IMR-90 (cell line): ENCODE results near the gene LMLN. TPM values are rescaled to one million over a fixed set of nuclear protein-coding genes. Genes with fewer than 3 reads are reported as not detected.

Source experiments
- ATAC-seq: fragments of 200-7000 bp; cut with Tn5 transposase; 2 replicates; pipeline ENCODE4 v1.9.1; 2020; ENCODE audit warnings: low read depth, mild to moderate bottlenecking, moderate library complexity
- BruUV-seq: library from RNA; stranded (reverse); fragments of 400-500 nt; replicated peaks from 2 replicates; lab custom pipeline; 2021; lab: Mats Ljungman, UMichigan
- CTCF ChIA-PET: fragments of 300-600 bp; formaldehyde crosslinking; extraction: SDS; loops from one replicate; lab custom pipeline; 2021; ENCODE audit warnings: antibody characterized with exemption; lab: Yijun Ruan, JAX
- POLR2A ChIA-PET: fragments of 300-600 bp; sonication (Branson Sonifier 250); formaldehyde crosslinking; loops from one replicate; lab custom pipeline; 2022; ENCODE audit warnings: antibody characterized with exemption; ENCODE audit not compliant: unreplicated experiment; lab: Charles Lee
- DNase-seq: peaks from one replicate; pipeline ENCODE4 v3.0.0; 2013
- H2AFZ ChIP-seq: replicated peaks from 2 replicates; pipeline ENCODE3; 2013; ENCODE audit warnings: low read length, mild to moderate bottlenecking; ENCODE audit not compliant: poor library complexity
- H2AK5ac ChIP-seq: 2 replicates; pipeline ENCODE4 v1.6.1; 2013; ENCODE audit warnings: low read depth, low read length, inconsistent platforms
- H2AK9ac ChIP-seq: replicated peaks from 2 replicates; pipeline ENCODE3; 2013; ENCODE audit warnings: mild to moderate bottlenecking, low read depth, low read length, moderate library complexity; ENCODE audit not compliant: poor library complexity
- H2BK120ac ChIP-seq: 2 replicates; pipeline ENCODE4 v1.6.1; 2013; ENCODE audit warnings: low read depth, low read length, inconsistent platforms
- H2BK15ac ChIP-seq: 3 replicates; pipeline ENCODE4 v1.6.1; 2013; ENCODE audit warnings: low read depth, low read length, inconsistent platforms
- H2BK20ac ChIP-seq: 2 replicates; pipeline ENCODE4 v1.6.1; 2013; ENCODE audit warnings: low read depth, mild to moderate bottlenecking, inconsistent platforms, low read length, moderate library complexity
- H2BK5ac ChIP-seq: 2 replicates; pipeline ENCODE4 v1.6.1; 2013; ENCODE audit warnings: mild to moderate bottlenecking, low read depth, low read length, inconsistent platforms; ENCODE audit not compliant: poor library complexity, severe bottlenecking
- H3K14ac ChIP-seq: replicated peaks from 2 replicates; pipeline ENCODE4 v1.6.1; 2013; ENCODE audit warnings: low read depth, low read length, inconsistent platforms
- H3K18ac ChIP-seq: 2 replicates; pipeline ENCODE4 v1.6.1; 2013; ENCODE audit warnings: low read depth, low read length, control low read depth
- H3K23ac ChIP-seq: 2 replicates; pipeline ENCODE4 v1.6.1; 2013; ENCODE audit warnings: low read depth, low read length, inconsistent platforms
- H3K27ac ChIP-seq: 2 replicates; pipeline ENCODE4 v1.5.1; 2013; ENCODE audit warnings: mild to moderate bottlenecking, control low read depth, low read length; ENCODE audit not compliant: insufficient read depth
- H3K27me3 ChIP-seq: 2 replicates; pipeline ENCODE4 v1.6.1; 2013; ENCODE audit warnings: low read length; ENCODE audit not compliant: control insufficient read depth, insufficient read depth
- H3K36me3 ChIP-seq: 2 replicates; pipeline ENCODE4 v1.6.1; 2013; ENCODE audit warnings: low read length, mixed read lengths; ENCODE audit not compliant: control insufficient read depth, insufficient read depth
- H3K4ac ChIP-seq: 2 replicates; pipeline ENCODE4 v1.6.1; 2013; ENCODE audit warnings: low read depth, low read length, inconsistent platforms
- H3K4me1 ChIP-seq: 2 replicates; pipeline ENCODE4 v1.6.1; 2013; ENCODE audit warnings: low read length, mixed read lengths; ENCODE audit not compliant: control insufficient read depth, insufficient read depth
- H3K4me2 ChIP-seq: 2 replicates; pipeline ENCODE4 v1.6.1; 2013; ENCODE audit warnings: low read depth, mild to moderate bottlenecking, control low read depth, low read length, moderate library complexity
- H3K4me3 ChIP-seq: 2 replicates; pipeline ENCODE4 v1.5.1; 2013; ENCODE audit warnings: low read depth, mild to moderate bottlenecking, control low read depth, low read length, moderate library complexity; ENCODE audit not compliant: insufficient read depth
- H3K56ac ChIP-seq: 2 replicates; pipeline ENCODE4 v1.6.1; 2013; ENCODE audit warnings: low read length, inconsistent platforms; ENCODE audit not compliant: insufficient read depth; ENCODE audit errors: extremely low read depth
- H3K79me1 ChIP-seq, 2 experiments: 2 replicates each; pipeline ENCODE4 v1.6.1; 2013; ENCODE audit warnings: low read length in 2 of 2, inconsistent platforms in 1 of 2, low read depth in 1 of 2
- H3K9ac ChIP-seq: 2 replicates; pipeline ENCODE4 v1.6.1; 2013; ENCODE audit warnings: low read depth, low read length, control low read depth
- H3K9me1 ChIP-seq: 2 replicates; pipeline ENCODE4 v1.6.1; 2013; ENCODE audit warnings: low read length, inconsistent platforms; ENCODE audit not compliant: insufficient read depth
- H3K9me3 ChIP-seq: 2 replicates; pipeline ENCODE4 v1.6.1; 2013; ENCODE audit warnings: low read length; ENCODE audit not compliant: control insufficient read depth, insufficient read depth
- H4K20me1 ChIP-seq: 2 replicates; pipeline ENCODE4 v1.6.1; 2013; ENCODE audit warnings: low read length, inconsistent platforms; ENCODE audit not compliant: insufficient read depth
- H4K5ac ChIP-seq: 2 replicates; pipeline ENCODE4 v1.6.1; 2013; ENCODE audit warnings: mild to moderate bottlenecking, low read depth, low read length, control low read depth
- H4K8ac ChIP-seq, 2 experiments: 2 replicates each; pipeline ENCODE4 v1.6.1; 2013; ENCODE audit warnings: low read depth in 2 of 2, low read length in 2 of 2, control low read depth in 1 of 2, inconsistent platforms in 1 of 2
- H4K91ac ChIP-seq: 2 replicates; pipeline ENCODE4 v1.6.1; 2013; ENCODE audit warnings: low read depth, low read length, inconsistent platforms; ENCODE audit not compliant: insufficient read depth
- BHLHE40 ChIP-seq: fragments of 150-350 bp; IDR thresholded peaks from 2 replicates; pipeline ENCODE4 v1.6.1; 2016; ENCODE audit warnings: mild to moderate bottlenecking, low read depth, low read length
- CEBPB ChIP-seq: IDR thresholded peaks from 2 replicates; pipeline ENCODE4 v1.6.1; 2012; ENCODE audit warnings: low read depth, low read length, improper control_type of control experiment
- CHD1 ChIP-seq: IDR thresholded peaks from 2 replicates; pipeline ENCODE4 v1.6.1; 2012; ENCODE audit warnings: low read depth, low read length, improper control_type of control experiment
- CTCF ChIP-seq: conservative IDR thresholded peaks from 2 replicates; pipeline ENCODE4 v1.5.1; 2012; ENCODE audit warnings: mild to moderate bottlenecking, low read depth, low read length, improper control_type of control experiment
- FOS ChIP-seq: fragments of 150-350 bp; IDR thresholded peaks from 2 replicates; pipeline ENCODE4 v1.6.1; 2016; ENCODE audit warnings: low read depth, low read length
- MAFK ChIP-seq: IDR thresholded peaks from 2 replicates; pipeline ENCODE4 v1.6.1; 2012; ENCODE audit warnings: low read depth, low read length, improper control_type of control experiment
- MAZ ChIP-seq: IDR thresholded peaks from 2 replicates; pipeline ENCODE4 v1.6.1; 2012; ENCODE audit warnings: low read depth, mild to moderate bottlenecking, low read length, improper control_type of control experiment, moderate library complexity, borderline replicate concordance
- MXI1 ChIP-seq: IDR thresholded peaks from 2 replicates; pipeline ENCODE4 v1.6.1; 2012; ENCODE audit warnings: low read depth, mild to moderate bottlenecking, low read length, moderate library complexity, borderline replicate concordance
- NFE2L2 ChIP-seq: fragments of 150-350 bp; IDR thresholded peaks from 2 replicates; pipeline ENCODE4 v1.6.1; 2016; ENCODE audit warnings: low read depth, mild to moderate bottlenecking, low read length
- POLR2A ChIP-seq: IDR thresholded peaks from 2 replicates; pipeline ENCODE4 v1.6.1; 2012; ENCODE audit warnings: mild to moderate bottlenecking, low read depth, low read length
- RAD21 ChIP-seq: IDR thresholded peaks from 2 replicates; pipeline ENCODE4 v1.6.1; 2012; ENCODE audit warnings: low read length, improper control_type of control experiment
- RCOR1 ChIP-seq: IDR thresholded peaks from 2 replicates; pipeline ENCODE4 v1.6.1; 2012; ENCODE audit warnings: mild to moderate bottlenecking, low read length, improper control_type of control experiment; ENCODE audit not compliant: insufficient replicate concordance
- RFX5 ChIP-seq: IDR thresholded peaks from 2 replicates; pipeline ENCODE4 v1.8.0; 2012; ENCODE audit warnings: low read depth, mild to moderate bottlenecking, low read length, moderate library complexity
- SMC3 ChIP-seq: fragments of 150-350 bp; IDR thresholded peaks from 2 replicates; pipeline ENCODE4 v1.6.1; 2016; ENCODE audit warnings: low read depth, mild to moderate bottlenecking, antibody characterized with exemption, low read length, moderate library complexity
- USF2 ChIP-seq: fragments of 150-350 bp; IDR thresholded peaks from 2 replicates; pipeline ENCODE4 v1.6.1; 2017; ENCODE audit warnings: mild to moderate bottlenecking, antibody characterized with exemption, low read length, low read depth
- WGBS, 2 experiments: methylation state at CpG; one replicate each; pipeline versions ENCODE4 v1.1.5 to v1.1.7; 2013; ENCODE audit warnings: missing lambda C conversion rate in 2 of 2; ENCODE audit not compliant: insufficient read length in 1 of 2; ENCODE audit errors: extremely low coverage in 2 of 2; 5-methylcytosine and 5-hydroxymethylcytosine counted together
- dilution Hi-C: fragments of 300-500 bp; cut with HindIII; formaldehyde crosslinking; loops from one replicate; pipeline ENCODE4 v1.14.3; 2018; ENCODE audit warnings: low sequenced_read_pairs; ENCODE audit not compliant: unreplicated experiment
- in situ Hi-C: fragments of 300-500 bp; cut with MboI; formaldehyde crosslinking; loops from 3 replicates; pipeline ENCODE4 v1.14.3; 2019; ENCODE audit warnings: low sequenced_read_pairs, inconsistent platforms, mixed read lengths
- intact Hi-C: fragments of 100-400 bp; cut with micrococcal nuclease; formaldehyde crosslinking; loops from 2 replicates; pipeline ENCODE4 v1.10.0; 2022
- polyA plus RNA-seq, 3 experiments: library from polyadenylated mRNA; depleted of rRNA; stranded (reverse); fragments of >200 nt; gene quantifications; 2 replicates each; pipeline ENCODE4 v1.2.3, GENCODE V29; 2012; ENCODE audit warnings: low replicate concordance in 1 of 3
- total RNA-seq: library from RNA; depleted of rRNA; stranded (reverse); fragments of >200 nt; gene quantifications from 2 replicates; pipeline ENCODE4 v1.2.3, GENCODE V29; 2012

The LMLN gene
- total and polyA plus RNA-seq, 2 of the 4 experiments (the other 2 are of a cell fraction), result 3.3 to 3.9 TPM

DNA sequence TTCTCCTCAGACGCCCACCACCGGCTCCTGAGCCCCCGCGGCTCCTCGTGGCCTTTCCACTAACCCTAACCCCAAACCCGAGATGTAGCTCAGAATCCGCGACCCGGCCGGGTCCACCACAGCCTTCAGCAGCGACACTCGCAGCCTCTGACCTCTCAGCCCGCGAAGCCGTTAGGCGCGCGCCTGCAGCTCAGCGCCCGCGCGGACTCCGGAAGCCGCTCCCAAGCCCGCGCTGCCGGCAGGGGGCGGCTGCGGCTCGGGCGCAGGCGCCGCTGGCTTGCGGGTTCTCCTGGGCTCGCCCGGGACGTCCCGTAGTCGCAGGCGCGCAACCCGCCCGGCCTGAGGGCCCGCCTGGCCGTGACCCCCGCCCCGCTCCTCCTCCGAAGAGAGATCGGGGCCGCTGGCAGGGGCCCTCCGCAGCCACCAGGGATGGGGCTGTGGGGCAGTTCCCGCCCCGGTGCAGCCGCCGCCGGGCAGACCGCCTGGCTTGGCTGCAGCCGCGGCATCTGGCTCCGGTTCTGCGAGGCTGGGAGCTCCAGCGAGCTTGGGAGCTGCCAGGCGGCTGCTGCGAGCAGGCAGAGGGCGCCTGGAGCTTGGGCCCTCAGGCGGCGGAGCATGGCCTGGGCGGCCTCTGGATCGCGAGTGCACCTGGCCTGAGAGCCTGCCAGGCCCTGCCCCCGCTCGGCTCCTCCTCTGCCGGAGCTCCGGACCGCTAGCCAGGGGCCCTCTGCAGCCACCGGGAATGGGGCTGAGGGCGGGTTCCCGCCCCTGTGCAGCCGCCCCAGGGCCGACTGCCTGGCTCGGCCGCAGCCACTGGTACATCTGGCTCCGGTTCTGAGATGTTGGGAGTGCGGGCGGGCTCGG lies 120.7 kb downstream of the LMLN start:
- POLR2A ChIA-PET, result no interaction called here
- H2AFZ ChIP-seq, result peak overlapping the region; percentile 87
- no peak for TF ChIP-seq MXI1
- TF ChIP-seq RAD21, result peak; percentile 27; the same call in 1 of the 2 replicates
- no peak for TF ChIP-seq CHD1
- TF ChIP-seq SMC3, result 0 out of 2 replicates have a peak, but pooled peaks have one; percentile 30
- TF ChIP-seq RFX5, result no peak
- peak; percentile 34; the same call in 1 of the 2 replicates for TF ChIP-seq MAZ
- TF ChIP-seq CEBPB, result no peak
- no peak for TF ChIP-seq BHLHE40
- no peak for TF ChIP-seq RCOR1
- TF ChIP-seq FOS, result no peak
- peak; percentile 72 for TF ChIP-seq CTCF
- no peak for TF ChIP-seq POLR2A
- no peak for TF ChIP-seq USF2
- TF ChIP-seq MAFK, result no peak
- no peak for TF ChIP-seq NFE2L2

More for the DNA sequence above, 120.7 kb downstream of the LMLN start:
- H3K4me1 ChIP-seq, result 0 out of 2 replicates have a peak, but pooled peaks cover 2% of the 10 kb centered on the region
- CTCF ChIA-PET, result interaction anchor here (0.7 to 2.5 kb wide), 7 partner anchors 9 to 119 kb away, joined by 3 to 13 read pairs (median 3); no protein-coding TSS in a partner anchor
- 1% methylated on average over 59 of the region's 86 CpGs; no CpG with 5 or more reads in 1 of the 2 experiments for WGBS, 2 experiments
- H2BK120ac ChIP-seq, result no peak overlapping the region
- in situ Hi-C loops (no loop called here), dilution Hi-C loops (no loop called here), intact Hi-C loops (loop anchor here (10.0 kb wide), 1 partner anchor 176 kb away; no protein-coding TSS in a partner anchor)
- H4K20me1 ChIP-seq, result no peaks in the 10 kb centered on the region
- no peak overlapping the region for H2AK5ac ChIP-seq
- no peak overlapping the region for H2BK15ac ChIP-seq
- no peak overlapping the region for H3K4ac ChIP-seq
- peaks cover 36% of the 10 kb centered on the region for H3K27me3 ChIP-seq
- no peak overlapping the region for H2BK5ac ChIP-seq
- no TSS peak for BruUV-seq
- H3K79me1 ChIP-seq, result no peaks in the 10 kb centered on the region
- H4K8ac ChIP-seq, result no peak overlapping the region
- no peaks in the 10 kb centered on the region for H3K9me1 ChIP-seq
- H3K18ac ChIP-seq, result no peak overlapping the region
- no peak overlapping the region for H3K9ac ChIP-seq
- peak overlapping the region; percentile 85 for H3K4me2 ChIP-seq
- no peak overlapping the region for H3K23ac ChIP-seq
- no peak overlapping the region for H4K91ac ChIP-seq
- ATAC-seq (peak; percentile 99), DNase-seq (peak; percentile 56)
- no peak overlapping the region for H3K56ac ChIP-seq
- H2BK20ac ChIP-seq, result no peak overlapping the region
- H3K9me3 ChIP-seq, result 0 out of 2 replicates have a peak, but pooled peaks cover 2% of the 10 kb centered on the region
- no peaks in the 10 kb centered on the region for H3K36me3 ChIP-seq
- H2AK9ac ChIP-seq, result peak overlapping the region; percentile 8
- no peak overlapping the region for H4K5ac ChIP-seq
- H3K4me3 ChIP-seq, result peak overlapping the region; percentile 40
- H3K27ac ChIP-seq, result no peak overlapping the region
- no peak overlapping the region for H3K14ac ChIP-seq
